HepG2 (cell line): ENCODE results near the gene AJUBA. TPM values are rescaled to one million over a fixed set of nuclear protein-coding genes. Genes with fewer than 3 reads are reported as not detected.
"Not testable (repeated sequence)": the region's sequence is repeated elsewhere in the genome, so short reads cannot be mapped to it uniquely, and the experiment has no call there.

Experiments used
- FOXP1 ChIP-seq, 2 experiments: fragments of 450-650 bp in 1 of 2; IDR thresholded peaks; 2 replicates each; pipeline ENCODE4 v1.6.1; 2017 to 2018; ENCODE audit warnings: antibody characterized with exemption in 1 of 2
- IRF2 ChIP-seq: IDR thresholded peaks from 2 replicates; pipeline ENCODE4 v1.6.1; 2018; ENCODE audit warnings: missing genetic modification reagents, missing compliant biosample characterization
- MBNL3 ChIP-seq: fragments of 250-450 bp; sonication (Bioruptor Pico); conservative IDR thresholded peaks from 2 replicates; pipeline ENCODE4 v1.8.0; 2022; ENCODE audit warnings: mild to moderate bottlenecking, inconsistent platforms
- NFATC3 ChIP-seq: sonication (generic); formaldehyde crosslinking; IDR thresholded peaks from 2 replicates; pipeline ENCODE4 v1.5.1; 2020; ENCODE audit warnings: mild to moderate bottlenecking, missing genetic modification reagents
- ONECUT2 ChIP-seq: sonication (generic); formaldehyde crosslinking; IDR thresholded peaks from 2 replicates; pipeline ENCODE4 v1.4.0; 2020; ENCODE audit warnings: missing genetic modification reagents
- SOX6 ChIP-seq, 2 experiments: fragments of 450-650 bp in 1 of 2; sonication (generic) in 1 of 2; formaldehyde crosslinking in 1 of 2; IDR thresholded peaks; 2 replicates each; pipeline versions ENCODE4 v1.4.0 to v1.6.1; 2017 to 2020; ENCODE audit warnings: antibody characterized with exemption in 1 of 2, mild to moderate bottlenecking in 1 of 2, missing genetic modification reagents in 1 of 2
- THAP11 ChIP-seq: IDR thresholded peaks from 2 replicates; pipeline ENCODE4 v1.6.1; 2016; ENCODE audit warnings: missing biosample characterization, missing genetic modification reagents
- TP53 ChIP-seq: sonication (generic); formaldehyde crosslinking; conservative IDR thresholded peaks from 2 replicates; pipeline ENCODE4 v1.4.0; 2020; ENCODE audit warnings: missing genetic modification reagents
- ZFP90 ChIP-seq: sonication (generic); formaldehyde crosslinking; IDR thresholded peaks from 2 replicates; pipeline ENCODE4 v1.8.0; 2022; ENCODE audit warnings: missing genetic modification reagents, mild to moderate bottlenecking, inconsistent platforms, borderline replicate concordance
- ZFY ChIP-seq: sonication (generic); formaldehyde crosslinking; IDR thresholded peaks from 2 replicates; pipeline ENCODE4 v1.4.0; 2020; ENCODE audit warnings: missing genetic modification reagents
- ZKSCAN5 ChIP-seq: sonication (generic); formaldehyde crosslinking; IDR thresholded peaks from 2 replicates; pipeline ENCODE4 v1.5.1; 2020; ENCODE audit warnings: mild to moderate bottlenecking, missing genetic modification reagents
- ZMYM2 ChIP-seq: sonication (generic); formaldehyde crosslinking; IDR thresholded peaks from 2 replicates; pipeline ENCODE4 v1.8.0; 2022; ENCODE audit warnings: mild to moderate bottlenecking, missing genetic modification reagents
- ZNF224 ChIP-seq: sonication (generic); formaldehyde crosslinking; IDR thresholded peaks from 2 replicates; pipeline ENCODE4 v1.5.0; 2020; ENCODE audit warnings: mild to moderate bottlenecking, missing genetic modification reagents
- ZNF232 ChIP-seq: sonication (generic); formaldehyde crosslinking; IDR thresholded peaks from 2 replicates; pipeline ENCODE4 v1.4.0; 2020; ENCODE audit warnings: missing genetic modification reagents, borderline replicate concordance
- ZNF3 ChIP-seq: IDR thresholded peaks from 2 replicates; pipeline ENCODE4 v1.7.0; 2017; ENCODE audit warnings: inconsistent platforms
- ZNF703 ChIP-seq: sonication (generic); formaldehyde crosslinking; IDR thresholded peaks from 2 replicates; pipeline ENCODE4 v1.5.1; 2020; ENCODE audit warnings: missing genetic modification reagents, mild to moderate bottlenecking, moderate library complexity, borderline replicate concordance
- ZNF788 ChIP-seq: sonication (generic); formaldehyde crosslinking; IDR thresholded peaks from 2 replicates; pipeline ENCODE4 v1.5.0; 2020; ENCODE audit warnings: mild to moderate bottlenecking, missing genetic modification reagents, borderline replicate concordance
- ZNF790 ChIP-seq: sonication (generic); formaldehyde crosslinking; IDR thresholded peaks from 2 replicates; pipeline ENCODE4 v1.8.0; 2022; ENCODE audit warnings: missing genetic modification reagents, mild to moderate bottlenecking, borderline replicate concordance
- ZSCAN9 ChIP-seq: IDR thresholded peaks from 2 replicates; pipeline ENCODE4 v1.6.1; 2016; ENCODE audit warnings: borderline replicate concordance
- polyA plus RNA-seq, 8 experiments: library from polyadenylated mRNA; depleted of rRNA in 3 of 8; stranded (reverse) in 7 of 8; unstranded in 1 of 8; fragments of >200 nt; fragmentation: Illumina TruSeq in 4 of 8; extraction: Trizol in 4 of 8; gene quantifications; 2 replicates each; pipeline versions ENCODE4 v1.2.1 to v1.2.3, GENCODE V29; 2011 to 2016; ENCODE audit warnings: low read depth in 4 of 8, missing spikeins in 1 of 8, mixed read lengths in 1 of 8; ENCODE audit not compliant: insufficient read depth in 1 of 8
- total RNA-seq, 5 experiments: library from RNA; depleted of rRNA; stranded (reverse); fragments of >200 nt; fragmentation: Illumina TruSeq; extraction: Trizol; gene quantifications; 2 replicates each; pipeline ENCODE4 v1.2.3, GENCODE V29; 2016; ENCODE audit warnings: low read depth in 1 of 5
- TF ChIP-seq, protein P1 (sequence below): sonication (generic); formaldehyde crosslinking; IDR thresholded peaks from 2 replicates; pipeline ENCODE4 v1.4.0; 2020; ENCODE audit warnings: missing genetic modification reagents, mild to moderate bottlenecking, borderline replicate concordance
- TF ChIP-seq, protein P2 (sequence below): sonication (generic); formaldehyde crosslinking; IDR thresholded peaks from 2 replicates; pipeline ENCODE4 v1.5.0; 2020; ENCODE audit warnings: missing genetic modification reagents
- TF ChIP-seq, protein P3 (sequence below): sonication (generic); formaldehyde crosslinking; IDR thresholded peaks from 2 replicates; pipeline ENCODE4 v1.4.0; 2020; ENCODE audit warnings: missing genetic modification reagents, mild to moderate bottlenecking, borderline replicate concordance
- TF ChIP-seq, protein P4 (sequence below), 2 experiments: fragments of 450-650 bp in 1 of 2; sonication (generic) in 1 of 2; formaldehyde crosslinking; IDR thresholded peaks; 2 replicates each; pipeline versions ENCODE4 v1.5.0 to v1.8.0; 2020 to 2022; ENCODE audit warnings: mild to moderate bottlenecking in 1 of 2, missing genetic modification reagents in 1 of 2

Gene AJUBA
- total and polyA plus RNA-seq, 2 of the 13 experiments (the other 11 are each of a cell fraction or from before 2014, with no cell fraction given), result 157 to 241 TPM

DNA sequence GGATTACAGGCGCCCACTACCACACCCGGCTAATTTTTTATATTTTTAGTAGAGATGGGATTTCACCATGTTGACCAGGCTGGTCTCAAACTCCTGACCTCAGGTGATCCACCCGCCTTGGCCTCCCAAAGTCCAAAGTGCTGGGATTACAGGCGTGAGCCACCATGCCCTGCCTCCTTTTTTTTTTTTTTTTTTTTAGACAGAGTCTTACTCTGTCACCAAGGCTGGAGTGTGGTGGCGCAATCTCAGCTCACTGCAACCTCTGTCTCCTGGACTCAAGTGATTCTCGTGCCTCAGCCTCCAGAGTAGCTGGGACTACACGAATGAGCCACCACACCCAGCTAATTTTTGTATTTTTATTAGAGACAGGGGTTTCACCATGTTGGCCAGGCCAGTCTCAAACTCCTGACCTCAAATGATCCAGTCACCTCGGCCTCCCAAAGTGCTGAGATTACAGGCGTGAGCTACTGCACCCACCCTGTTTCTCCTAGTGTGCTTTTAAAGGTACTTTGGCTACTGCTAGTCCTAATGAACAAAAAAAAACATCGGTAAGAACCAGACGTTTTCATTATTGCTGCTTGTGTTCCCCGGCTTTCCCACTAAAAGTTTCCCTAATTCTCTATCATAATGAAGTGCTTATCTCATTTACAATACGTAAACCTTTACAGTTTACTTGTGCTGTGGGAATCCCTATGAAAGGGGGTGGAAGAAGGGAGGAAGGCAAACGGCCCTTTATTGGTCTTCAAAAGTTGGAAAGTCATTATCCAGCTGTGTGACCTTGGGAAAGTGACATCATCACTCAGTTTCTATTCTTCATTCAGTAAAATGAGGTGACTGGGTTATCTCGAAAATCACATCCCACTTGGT is 16.2 kb downstream of the AJUBA start (continued):
- TF ChIP-seq ZMYM2 (CRISPR knock-in tag), result peak; percentile 99
- TF ChIP-seq FOXP1, SOX6 (IDR thresholded peaks at IDR 0.05): not testable (repeated sequence)
- TF ChIP-seq FOXP1 (CRISPR knock-in tag; IDR thresholded peaks at IDR 0.05), result peak; percentile 59
- TF ChIP-seq TP53, result 0 out of 2 replicates have a peak, but pooled peaks have one; percentile 39
- 0 out of 2 replicates have a peak, but pooled peaks have one; percentile 40 for TF ChIP-seq ZNF703 (CRISPR knock-in tag)
- TF ChIP-seq, protein P1, sequence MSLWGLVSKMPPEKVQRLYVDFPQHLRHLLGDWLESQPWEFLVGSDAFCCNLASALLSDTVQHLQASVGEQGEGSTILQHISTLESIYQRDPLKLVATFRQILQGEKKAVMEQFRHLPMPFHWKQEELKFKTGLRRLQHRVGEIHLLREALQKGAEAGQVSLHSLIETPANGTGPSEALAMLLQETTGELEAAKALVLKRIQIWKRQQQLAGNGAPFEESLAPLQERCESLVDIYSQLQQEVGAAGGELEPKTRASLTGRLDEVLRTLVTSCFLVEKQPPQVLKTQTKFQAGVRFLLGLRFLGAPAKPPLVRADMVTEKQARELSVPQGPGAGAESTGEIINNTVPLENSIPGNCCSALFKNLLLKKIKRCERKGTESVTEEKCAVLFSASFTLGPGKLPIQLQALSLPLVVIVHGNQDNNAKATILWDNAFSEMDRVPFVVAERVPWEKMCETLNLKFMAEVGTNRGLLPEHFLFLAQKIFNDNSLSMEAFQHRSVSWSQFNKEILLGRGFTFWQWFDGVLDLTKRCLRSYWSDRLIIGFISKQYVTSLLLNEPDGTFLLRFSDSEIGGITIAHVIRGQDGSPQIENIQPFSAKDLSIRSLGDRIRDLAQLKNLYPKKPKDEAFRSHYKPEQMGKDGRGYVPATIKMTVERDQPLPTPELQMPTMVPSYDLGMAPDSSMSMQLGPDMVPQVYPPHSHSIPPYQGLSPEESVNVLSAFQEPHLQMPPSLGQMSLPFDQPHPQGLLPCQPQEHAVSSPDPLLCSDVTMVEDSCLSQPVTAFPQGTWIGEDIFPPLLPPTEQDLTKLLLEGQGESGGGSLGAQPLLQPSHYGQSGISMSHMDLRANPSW (CRISPR knock-in tag), result peak; percentile 82; the same call in 1 of the 2 replicates
- 0 out of 2 replicates have a peak, but pooled peaks have one; percentile 64 for TF ChIP-seq NFATC3 (CRISPR knock-in tag)
- TF ChIP-seq ZFY (CRISPR knock-in tag), result peak; percentile 43; the same call in 1 of the 2 replicates
- TF ChIP-seq ONECUT2 (CRISPR knock-in tag), result peak; percentile 42; the same call in 1 of the 2 replicates
- TF ChIP-seq, protein P2, sequence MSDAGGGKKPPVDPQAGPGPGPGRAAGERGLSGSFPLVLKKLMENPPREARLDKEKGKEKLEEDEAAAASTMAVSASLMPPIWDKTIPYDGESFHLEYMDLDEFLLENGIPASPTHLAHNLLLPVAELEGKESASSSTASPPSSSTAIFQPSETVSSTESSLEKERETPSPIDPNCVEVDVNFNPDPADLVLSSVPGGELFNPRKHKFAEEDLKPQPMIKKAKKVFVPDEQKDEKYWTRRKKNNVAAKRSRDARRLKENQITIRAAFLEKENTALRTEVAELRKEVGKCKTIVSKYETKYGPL (CRISPR knock-in tag), result peak; percentile 57; the same call in 1 of the 2 replicates
- 0 out of 2 replicates have a peak, but pooled peaks have one; percentile 32 for TF ChIP-seq ZNF3 (CRISPR knock-in tag)
- TF ChIP-seq SOX6 (CRISPR knock-in tag; IDR thresholded peaks at IDR 0.05), result peak; percentile 57
- TF ChIP-seq, protein P3, sequence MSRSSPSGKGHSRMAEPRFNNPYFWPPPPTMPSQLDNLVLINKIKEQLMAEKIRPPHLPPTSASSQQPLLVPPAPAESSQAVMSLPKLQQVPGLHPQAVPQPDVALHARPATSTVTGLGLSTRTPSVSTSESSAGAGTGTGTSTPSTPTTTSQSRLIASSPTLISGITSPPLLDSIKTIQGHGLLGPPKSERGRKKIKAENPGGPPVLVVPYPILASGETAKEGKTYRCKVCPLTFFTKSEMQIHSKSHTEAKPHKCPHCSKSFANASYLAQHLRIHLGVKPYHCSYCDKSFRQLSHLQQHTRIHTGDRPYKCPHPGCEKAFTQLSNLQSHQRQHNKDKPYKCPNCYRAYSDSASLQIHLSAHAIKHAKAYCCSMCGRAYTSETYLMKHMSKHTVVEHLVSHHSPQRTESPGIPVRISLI (CRISPR knock-in tag), result peak; percentile 100
- TF ChIP-seq IRF2 (CRISPR knock-in tag), result 0 out of 2 replicates have a peak, but pooled peaks have one; percentile 44
- 0 out of 2 replicates have a peak, but pooled peaks have one; percentile 42 for TF ChIP-seq ZNF224 (CRISPR knock-in tag)
- 0 out of 2 replicates have a peak, but pooled peaks have one; percentile 26 for TF ChIP-seq ZFP90 (CRISPR knock-in tag)
- TF ChIP-seq ZNF790 (CRISPR knock-in tag), result 0 out of 2 replicates have a peak, but pooled peaks have one; percentile 23
- peak; percentile 8; the same call in 1 of the 2 replicates for TF ChIP-seq ZSCAN9 (CRISPR knock-in tag)
- TF ChIP-seq, protein P4, sequence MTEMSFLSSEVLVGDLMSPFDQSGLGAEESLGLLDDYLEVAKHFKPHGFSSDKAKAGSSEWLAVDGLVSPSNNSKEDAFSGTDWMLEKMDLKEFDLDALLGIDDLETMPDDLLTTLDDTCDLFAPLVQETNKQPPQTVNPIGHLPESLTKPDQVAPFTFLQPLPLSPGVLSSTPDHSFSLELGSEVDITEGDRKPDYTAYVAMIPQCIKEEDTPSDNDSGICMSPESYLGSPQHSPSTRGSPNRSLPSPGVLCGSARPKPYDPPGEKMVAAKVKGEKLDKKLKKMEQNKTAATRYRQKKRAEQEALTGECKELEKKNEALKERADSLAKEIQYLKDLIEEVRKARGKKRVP (CRISPR knock-in tag; IDR thresholded peaks at IDR 0.05), result peak; percentile 5 to 79; a peak in 3 of 4 replicates
- TF ChIP-seq ZNF788 (CRISPR knock-in tag), result peak; percentile 89; the same call in 1 of the 2 replicates
- TF ChIP-seq MBNL3 (CRISPR knock-in tag), result 0 out of 2 replicates have a peak, but pooled peaks have one; percentile 66
- peak; percentile 44 for TF ChIP-seq THAP11 (CRISPR knock-in tag)
- TF ChIP-seq ZNF232 (CRISPR knock-in tag), result peak; percentile 73; the same call in 1 of the 2 replicates
- TF ChIP-seq ZKSCAN5 (CRISPR knock-in tag), result 0 out of 2 replicates have a peak, but pooled peaks have one; percentile 49
